ENCODE data around the gene ANKRD13B. TPM values are rescaled to one million over a fixed set of nuclear protein-coding genes. Genes with fewer than 3 reads are reported as not detected.

The ANKRD13B gene
- total and polyA plus RNA-seq, 2 of the 13 experiments (the other 11 are each of a cell fraction or from before 2014, with no cell fraction given) = 1.7 to 1.8 TPM

DNA sequence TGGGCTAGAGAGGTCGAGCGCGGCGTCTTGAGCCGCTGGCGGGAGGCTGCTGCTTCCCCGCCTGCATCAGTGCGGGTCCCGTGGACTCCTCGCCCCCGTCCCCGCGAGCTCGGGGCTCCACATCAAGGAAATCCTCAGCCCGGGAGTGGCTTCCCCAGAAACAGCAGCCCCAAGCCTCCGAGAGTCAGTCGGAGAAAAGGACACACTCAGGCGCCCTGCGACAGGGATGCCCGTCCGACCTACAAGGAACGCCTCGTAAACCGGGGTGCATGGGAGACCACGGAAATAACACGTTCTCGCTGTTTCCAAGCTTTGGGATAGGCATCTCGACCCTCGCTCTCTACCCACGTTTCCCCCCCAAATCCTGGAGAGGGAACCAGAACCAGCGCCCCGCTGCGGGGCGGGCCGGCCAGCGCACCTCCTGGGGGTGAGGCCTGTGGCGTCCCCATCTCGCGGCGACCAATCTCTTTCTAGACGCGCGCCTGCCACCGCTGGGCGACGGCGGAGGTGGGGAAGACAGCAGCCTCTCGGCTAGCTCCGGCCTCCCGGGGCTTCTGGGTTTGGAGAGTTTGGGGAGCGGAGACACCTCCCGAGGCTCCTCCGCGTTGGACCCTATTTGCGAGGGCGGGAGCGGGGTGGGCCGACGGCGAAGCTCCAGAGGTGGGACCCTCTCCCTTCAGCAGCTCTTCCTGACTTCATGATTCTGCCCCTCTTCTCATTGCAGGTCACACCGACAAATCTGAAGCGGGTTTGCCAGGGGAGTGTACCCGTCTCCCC, 25.2 kb upstream of the ANKRD13B start (continued):
- TF ChIP-seq, protein P1, sequence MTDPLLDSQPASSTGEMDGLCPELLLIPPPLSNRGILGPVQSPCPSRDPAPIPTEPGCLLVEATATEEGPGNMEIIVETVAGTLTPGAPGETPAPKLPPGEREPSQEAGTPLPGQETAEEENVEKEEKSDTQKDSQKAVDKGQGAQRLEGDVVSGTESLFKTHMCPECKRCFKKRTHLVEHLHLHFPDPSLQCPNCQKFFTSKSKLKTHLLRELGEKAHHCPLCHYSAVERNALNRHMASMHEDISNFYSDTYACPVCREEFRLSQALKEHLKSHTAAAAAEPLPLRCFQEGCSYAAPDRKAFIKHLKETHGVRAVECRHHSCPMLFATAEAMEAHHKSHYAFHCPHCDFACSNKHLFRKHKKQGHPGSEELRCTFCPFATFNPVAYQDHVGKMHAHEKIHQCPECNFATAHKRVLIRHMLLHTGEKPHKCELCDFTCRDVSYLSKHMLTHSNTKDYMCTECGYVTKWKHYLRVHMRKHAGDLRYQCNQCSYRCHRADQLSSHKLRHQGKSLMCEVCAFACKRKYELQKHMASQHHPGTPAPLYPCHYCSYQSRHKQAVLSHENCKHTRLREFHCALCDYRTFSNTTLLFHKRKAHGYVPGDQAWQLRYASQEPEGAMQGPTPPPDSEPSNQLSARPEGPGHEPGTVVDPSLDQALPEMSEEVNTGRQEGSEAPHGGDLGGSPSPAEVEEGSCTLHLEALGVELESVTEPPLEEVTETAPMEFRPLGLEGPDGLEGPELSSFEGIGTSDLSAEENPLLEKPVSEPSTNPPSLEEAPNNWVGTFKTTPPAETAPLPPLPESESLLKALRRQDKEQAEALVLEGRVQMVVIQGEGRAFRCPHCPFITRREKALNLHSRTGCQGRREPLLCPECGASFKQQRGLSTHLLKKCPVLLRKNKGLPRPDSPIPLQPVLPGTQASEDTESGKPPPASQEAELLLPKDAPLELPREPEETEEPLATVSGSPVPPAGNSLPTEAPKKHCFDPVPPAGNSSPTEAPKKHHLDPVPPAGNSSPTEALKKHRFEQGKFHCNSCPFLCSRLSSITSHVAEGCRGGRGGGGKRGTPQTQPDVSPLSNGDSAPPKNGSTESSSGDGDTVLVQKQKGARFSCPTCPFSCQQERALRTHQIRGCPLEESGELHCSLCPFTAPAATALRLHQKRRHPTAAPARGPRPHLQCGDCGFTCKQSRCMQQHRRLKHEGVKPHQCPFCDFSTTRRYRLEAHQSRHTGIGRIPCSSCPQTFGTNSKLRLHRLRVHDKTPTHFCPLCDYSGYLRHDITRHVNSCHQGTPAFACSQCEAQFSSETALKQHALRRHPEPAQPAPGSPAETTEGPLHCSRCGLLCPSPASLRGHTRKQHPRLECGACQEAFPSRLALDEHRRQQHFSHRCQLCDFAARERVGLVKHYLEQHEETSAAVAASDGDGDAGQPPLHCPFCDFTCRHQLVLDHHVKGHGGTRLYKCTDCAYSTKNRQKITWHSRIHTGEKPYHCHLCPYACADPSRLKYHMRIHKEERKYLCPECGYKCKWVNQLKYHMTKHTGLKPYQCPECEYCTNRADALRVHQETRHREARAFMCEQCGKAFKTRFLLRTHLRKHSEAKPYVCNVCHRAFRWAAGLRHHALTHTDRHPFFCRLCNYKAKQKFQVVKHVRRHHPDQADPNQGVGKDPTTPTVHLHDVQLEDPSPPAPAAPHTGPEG (CRISPR knock-in tag; IDR thresholded peaks at IDR 0.05) = peak; percentile 53; the same call in 1 of the 2 replicates
- TF ChIP-seq MATR3 (CRISPR knock-in tag; IDR thresholded peaks at IDR 0.05) (no peak), ZNF589 (CRISPR knock-in tag; conservative IDR thresholded peaks at IDR 0.05) (peak; percentile 66; the same call in 1 of the 2 replicates), NRL (CRISPR knock-in tag; IDR thresholded peaks at IDR 0.05; ENCODE audit: borderline replicate concordance) (no peak), RXRA (CRISPR knock-in tag; IDR thresholded peaks at IDR 0.05) (0 out of 2 replicates have a peak, but pooled peaks have one; percentile 5), ZNF766 (CRISPR knock-in tag; IDR thresholded peaks at IDR 0.05; ENCODE audit: borderline replicate concordance) (0 out of 2 replicates have a peak, but pooled peaks have one; percentile 8)

Measured in HepG2 (cell line).